H9 (cell line): ENCODE data around the gene DNAJC24. TPM values are rescaled to one million over a fixed set of nuclear protein-coding genes. Genes with fewer than 3 reads are reported as not detected.

Source experiments
- DNase-seq: peaks from one replicate; pipeline ENCODE4 v3.0.0-alpha.2; 2017
- H2AFZ ChIP-seq: one replicate; pipeline ENCODE4 v1.6.1; 2013; ENCODE audit warnings: mild to moderate bottlenecking, low read length, control low read depth, moderate library complexity
- H2AK5ac ChIP-seq: 2 replicates; pipeline ENCODE4 v1.6.1; 2013; ENCODE audit warnings: low read length, control low read depth, mixed read lengths; ENCODE audit not compliant: insufficient read length
- H2BK120ac ChIP-seq: one replicate; pipeline ENCODE4 v1.6.1; 2013; ENCODE audit warnings: low read depth, mild to moderate bottlenecking, low read length, control low read depth, inconsistent platforms; ENCODE audit not compliant: poor library complexity, severe bottlenecking
- H2BK12ac ChIP-seq: 2 replicates; pipeline ENCODE4 v1.6.1; 2013; ENCODE audit warnings: low read length, control low read depth, mixed read lengths, low read depth; ENCODE audit not compliant: insufficient read length
- H2BK15ac ChIP-seq: 2 replicates; pipeline ENCODE4 v1.6.1; 2013; ENCODE audit warnings: low read depth, low read length, control low read depth
- H2BK20ac ChIP-seq: one replicate; pipeline ENCODE4 v1.6.1; 2013; ENCODE audit warnings: low read depth, mild to moderate bottlenecking, low read length, control low read depth, inconsistent platforms; ENCODE audit not compliant: poor library complexity, severe bottlenecking
- H2BK5ac ChIP-seq: 2 replicates; pipeline ENCODE4 v1.6.1; 2013; ENCODE audit warnings: low read length, control low read depth, mixed read lengths; ENCODE audit not compliant: insufficient read length
- H3K14ac ChIP-seq: 2 replicates; pipeline ENCODE4 v1.6.1; 2013; ENCODE audit warnings: low read length, control low read depth; ENCODE audit not compliant: insufficient read depth
- H3K18ac ChIP-seq: 2 replicates; pipeline ENCODE4 v1.6.1; 2013; ENCODE audit warnings: low read depth, mild to moderate bottlenecking, mixed read lengths, low read length, control low read depth; ENCODE audit not compliant: insufficient read length
- H3K23ac ChIP-seq: 2 replicates; pipeline ENCODE4 v1.6.1; 2013; ENCODE audit warnings: low read length, control low read depth, mixed read lengths, low read depth; ENCODE audit not compliant: insufficient read length
- H3K23me2 ChIP-seq: 2 replicates; pipeline ENCODE4 v1.6.1; 2013; ENCODE audit warnings: low read depth, mild to moderate bottlenecking, mixed read lengths, low read length, control low read depth; ENCODE audit not compliant: insufficient read length, poor library complexity, severe bottlenecking
- H3K27ac ChIP-seq: 2 replicates; pipeline ENCODE4 v1.5.1; 2013; ENCODE audit warnings: low read length, control low read depth, mixed read lengths, low read depth; ENCODE audit not compliant: insufficient read length
- H3K27me3 ChIP-seq: 2 replicates; pipeline ENCODE4 v1.6.1; 2013; ENCODE audit warnings: low read length, control low read depth, inconsistent platforms; ENCODE audit not compliant: insufficient read depth
- H3K4ac ChIP-seq: 2 replicates; pipeline ENCODE4 v1.6.1; 2013; ENCODE audit warnings: low read depth, mild to moderate bottlenecking, control low read depth, inconsistent platforms, low read length, moderate library complexity
- H3K4me1 ChIP-seq: 2 replicates; pipeline ENCODE4 v1.6.1; 2013; ENCODE audit warnings: low read length, control low read depth, inconsistent platforms; ENCODE audit not compliant: insufficient read depth
- H3K4me2 ChIP-seq: 2 replicates; pipeline ENCODE4 v1.6.1; 2013; ENCODE audit warnings: low read length, control low read depth, mixed read lengths; ENCODE audit not compliant: insufficient read length, insufficient read depth
- H3K56ac ChIP-seq: 2 replicates; pipeline ENCODE4 v1.6.1; 2013; ENCODE audit warnings: low read depth, mild to moderate bottlenecking, mixed read lengths, low read length, control low read depth; ENCODE audit not compliant: insufficient read length
- H3K79me1 ChIP-seq: 2 replicates; pipeline ENCODE4 v1.6.1; 2013; ENCODE audit warnings: low read depth, mild to moderate bottlenecking, moderate library complexity, low read length, control low read depth, inconsistent platforms; ENCODE audit not compliant: insufficient read depth, poor library complexity, severe bottlenecking
- H3K79me2 ChIP-seq: 2 replicates; pipeline ENCODE4 v1.6.1; 2013; ENCODE audit warnings: low read length, control low read depth, inconsistent platforms; ENCODE audit not compliant: insufficient read depth
- H3K9ac ChIP-seq: 2 replicates; pipeline ENCODE4 v1.6.1; 2013; ENCODE audit warnings: low read length, control low read depth, mixed read lengths; ENCODE audit not compliant: insufficient read length; ENCODE audit errors: extremely low read depth
- H3K9me3 ChIP-seq: one replicate; pipeline ENCODE4 v1.6.1; 2013; ENCODE audit warnings: low read depth, low read length, inconsistent platforms; ENCODE audit not compliant: control insufficient read depth
- H3T11ph ChIP-seq: one replicate; pipeline ENCODE4 v1.6.1; 2013; ENCODE audit warnings: mild to moderate bottlenecking, low read length, control low read depth, inconsistent platforms
- H4K20me1 ChIP-seq: one replicate; pipeline ENCODE4 v1.6.1; 2013; ENCODE audit not compliant: control insufficient read depth, insufficient read length, insufficient read depth
- H4K5ac ChIP-seq: 2 replicates; pipeline ENCODE4 v1.6.1; 2013; ENCODE audit warnings: low read depth, mild to moderate bottlenecking, mixed read lengths, low read length, control low read depth; ENCODE audit not compliant: insufficient read length
- H4K8ac ChIP-seq: replicated peaks from 2 replicates; pipeline ENCODE4 v1.6.1; 2013; ENCODE audit warnings: low read length, control low read depth, mixed read lengths, low read depth; ENCODE audit not compliant: insufficient read length
- H4K91ac ChIP-seq: 2 replicates; pipeline ENCODE4 v1.6.1; 2013; ENCODE audit warnings: low read depth, mild to moderate bottlenecking, moderate library complexity, mixed read lengths, low read length, control low read depth; ENCODE audit not compliant: insufficient read length
- H3K27ac Mint-ChIP-seq, 3 experiments: 2 replicates in 2 of 3; 3 replicates in 1 of 3; pipeline ENCODE4 v1.8.0; 2020 to 2021; ENCODE audit warnings: mixed read lengths in 3 of 3, mild to moderate bottlenecking in 1 of 3, moderate library complexity in 1 of 3
- H3K27me3 Mint-ChIP-seq: 2 replicates; pipeline ENCODE4 v1.8.0; 2021; ENCODE audit warnings: low read depth, mild to moderate bottlenecking, moderate library complexity, mixed read lengths
- H3K36me3 Mint-ChIP-seq, 3 experiments: 2 replicates in 2 of 3; 3 replicates in 1 of 3; pipeline ENCODE4 v1.8.0; 2020 to 2021; ENCODE audit warnings: low read depth in 3 of 3, mixed read lengths in 3 of 3; ENCODE audit not compliant: insufficient read depth in 1 of 3
- H3K4me1 Mint-ChIP-seq, 2 experiments: 2 replicates each; pipeline ENCODE4 v1.8.0; 2020; ENCODE audit warnings: mixed read lengths in 2 of 2
- H3K4me3 Mint-ChIP-seq, 2 experiments: 2 replicates in 1 of 2; 3 replicates in 1 of 2; pipeline ENCODE4 v1.8.0; 2020 to 2021; ENCODE audit warnings: mild to moderate bottlenecking in 2 of 2, mixed read lengths in 2 of 2, moderate library complexity in 1 of 2
- H3K9me3 Mint-ChIP-seq, 2 experiments: 2 replicates in 1 of 2; 3 replicates in 1 of 2; pipeline ENCODE4 v1.8.0; 2020; ENCODE audit warnings: mild to moderate bottlenecking in 2 of 2, mixed read lengths in 2 of 2, moderate library complexity in 1 of 2
- CTCF ChIP-seq: fragments of 200-600 bp; sonication (generic); conservative IDR thresholded peaks from 3 replicates; pipeline ENCODE4 v1.8.0; 2021; ENCODE audit warnings: antibody characterized with exemption, mild to moderate bottlenecking
- total RNA-seq: library from RNA; stranded (reverse); gene quantifications from 2 replicates; pipeline ENCODE4 v1.2.1, GENCODE V29; 2021

Gene DNAJC24
- total RNA-seq, 1 experiment from 2014 or later, result 16.7 TPM

- Mint-ChIP-seq H3K4me3 (no peak overlapping the region), H3K4me1 (peaks cover 11 to 17% of the 10 kb centered on the region in 2 experiments), H3K36me3 (peaks cover 0 to 20% (median 5%) of the 10 kb centered on the region in 3 experiments; a peak in 4 of 7 replicates), H3K9me3 (no peaks in the 10 kb centered on the region; a peak in 1 of 5 replicates), H3K27ac (no peak overlapping the region), H3K27me3 (no peaks in the 10 kb centered on the region)
- Histone ChIP-seq H2BK20ac (no peak overlapping the region), H3K9ac (no peak overlapping the region), H3K23me2 (no peaks in the 10 kb centered on the region), H3K18ac (no peak overlapping the region), H2AK5ac (no peak overlapping the region), H3K14ac (no peak overlapping the region), H3K79me2 (no peaks in the 10 kb centered on the region), H4K5ac (no peak overlapping the region), H2AFZ (no peak overlapping the region), H3T11ph (no peak overlapping the region), H4K8ac (no peak overlapping the region), H3K4me1 (no peaks in the 10 kb centered on the region), H3K23ac (no peak overlapping the region), H4K20me1 (no peaks in the 10 kb centered on the region), H3K9me3 (no peaks in the 10 kb centered on the region), H3K79me1 (no peaks in the 10 kb centered on the region), H3K4ac (no peak overlapping the region), H3K27me3 (no peaks in the 10 kb centered on the region), H2BK15ac (no peak overlapping the region), H3K27ac (no peak overlapping the region), H2BK120ac (no peak overlapping the region), H3K4me2 (no peak overlapping the region), H3K56ac (no peak overlapping the region), H2BK12ac (no peak overlapping the region), H2BK5ac (no peak overlapping the region), H4K91ac (no peak overlapping the region)
- DNase-seq, result no peak
- TF ChIP-seq CTCF, result no peak
Observed at GRCh38 chr11:31474083-31474482, 104.4 kb downstream of the DNAJC24 start.
